Measurements from ENCODE around the gene DYNLT1.

- no peak for TF ChIP-seq CTCF (IDR thresholded peaks at IDR 0.05)
- no peak for TF ChIP-seq POLR2AphosphoS5 (IDR thresholded peaks at IDR 0.05)
- TF ChIP-seq POLR2A (IDR thresholded peaks at IDR 0.05; ENCODE audit: low read depth) = no peak
Measured at GRCh38 chr6:158625881-158626305, 18.6 kb downstream of the DYNLT1 start.
